SH-SY5Y (cell line): ENCODE results near the gene RGS14.

Source experiments
- GATA2 ChIP-seq: IDR thresholded peaks from 2 replicates; pipeline ENCODE4 v1.6.1; 2011; ENCODE audit warnings: mild to moderate bottlenecking, low read depth, low read length
- GATA3 ChIP-seq: IDR thresholded peaks from 2 replicates; pipeline ENCODE4 v1.6.1; 2011; ENCODE audit warnings: low read depth, mild to moderate bottlenecking, low read length, moderate library complexity

RGS14 gene

DNA sequence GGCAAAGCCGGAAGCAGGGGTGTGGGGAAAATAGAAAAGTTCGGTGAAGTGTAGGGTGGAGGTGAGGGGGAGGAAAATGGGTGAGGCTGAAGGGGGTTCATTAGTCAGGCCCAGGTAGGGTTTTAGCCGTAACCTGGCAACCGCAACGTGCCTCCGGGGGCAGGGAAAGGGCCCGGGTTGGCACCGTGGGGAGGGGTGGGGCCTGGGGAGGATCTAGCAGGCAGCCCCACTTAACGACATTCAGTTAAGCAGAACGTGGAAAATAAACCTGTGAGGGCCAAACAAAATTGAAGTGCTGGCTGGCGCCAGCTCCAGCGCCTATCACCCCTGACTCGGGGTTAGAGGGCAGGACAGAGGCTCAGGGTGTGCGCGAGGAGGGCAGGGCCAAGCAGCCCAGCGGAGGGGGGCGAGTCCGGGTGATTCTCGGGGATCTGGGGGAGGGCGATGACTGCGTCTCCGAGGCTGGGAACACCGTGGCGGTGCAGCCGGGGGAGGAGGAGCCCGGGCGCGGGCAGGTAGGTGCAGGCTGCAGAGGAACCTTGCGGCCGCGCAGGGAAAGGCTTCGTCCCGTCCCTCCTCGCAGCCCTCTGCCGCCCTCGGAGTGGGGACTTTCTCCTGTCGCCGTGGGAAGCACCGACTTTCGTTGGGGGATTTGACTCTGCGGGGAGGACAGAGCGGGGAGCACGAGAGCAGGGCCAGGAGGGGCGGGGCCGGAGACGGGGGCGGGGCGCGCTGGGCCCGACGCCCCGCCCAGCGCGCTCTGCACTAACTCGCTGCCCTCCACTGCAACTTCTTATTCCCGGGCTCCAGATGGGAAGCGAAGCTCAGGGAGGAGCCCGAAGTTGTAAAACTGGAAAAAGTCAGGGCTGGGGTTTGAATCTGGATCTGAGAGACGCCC, 5.1 kb downstream of the RGS14 start:
- TF ChIP-seq GATA3 (no peak), GATA2 (no peak)

DNA sequence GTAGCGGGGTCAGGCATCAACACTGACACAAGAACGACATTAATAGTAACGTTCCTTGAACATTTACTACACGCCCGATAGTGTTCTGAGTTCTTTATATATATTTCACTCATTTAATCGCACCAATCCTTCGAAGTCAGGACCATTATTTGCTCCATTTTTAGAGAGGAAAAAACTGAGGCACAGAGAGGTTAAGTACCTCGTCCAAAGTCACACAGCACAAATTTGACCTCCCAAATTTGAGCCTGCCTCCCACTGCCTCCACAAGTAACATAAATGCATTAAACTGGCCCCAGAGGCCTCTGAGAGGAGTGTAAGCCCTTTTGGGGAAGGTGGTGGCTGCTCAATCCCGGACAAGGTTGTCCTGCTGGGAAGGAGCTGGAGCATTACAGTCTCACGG, 5.8 kb downstream of the RGS14 start:
- TF ChIP-seq GATA3 (no peak), GATA2 (no peak)

DNA sequence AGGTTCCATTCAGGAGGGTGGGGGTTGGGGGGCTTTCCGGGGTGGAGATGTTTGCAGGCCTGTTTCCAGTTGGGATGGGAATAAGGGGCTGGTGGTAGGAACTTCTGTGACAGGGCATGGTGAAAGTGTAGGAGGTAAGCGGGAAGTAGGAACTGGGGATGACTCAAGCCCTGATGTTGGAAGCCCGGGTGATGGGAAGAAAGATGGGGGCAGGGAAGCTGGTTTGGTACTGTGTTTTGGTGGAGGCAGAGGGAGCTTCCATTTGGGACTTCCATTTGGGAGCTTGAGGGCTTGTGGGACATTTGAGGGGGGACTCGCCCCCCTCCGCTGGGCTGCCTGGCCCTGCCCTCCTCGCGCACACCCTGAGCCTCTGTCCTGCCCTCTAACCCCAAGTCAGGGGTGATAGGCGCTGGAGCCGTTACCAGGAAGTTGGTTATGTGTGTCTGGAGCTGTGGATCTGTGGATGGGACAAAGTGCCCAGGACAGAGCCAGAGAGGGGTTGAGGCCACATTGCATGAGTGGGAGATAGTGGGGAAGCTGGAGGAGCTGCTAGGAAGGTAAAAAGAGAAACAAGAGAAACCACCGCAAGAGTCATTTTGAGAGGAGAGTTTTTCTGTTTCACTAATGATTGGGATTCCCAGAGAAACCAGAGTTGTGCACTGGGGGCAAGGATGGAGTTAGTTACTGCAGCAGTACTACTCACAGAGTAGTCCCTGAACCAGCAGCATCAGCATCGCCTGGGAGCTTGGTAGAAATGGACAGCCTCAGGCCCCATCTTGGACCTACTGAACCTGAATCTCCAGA, 6.6 kb downstream of the RGS14 start:
- TF ChIP-seq GATA2: no peak
- TF ChIP-seq GATA3: no peak

DNA sequence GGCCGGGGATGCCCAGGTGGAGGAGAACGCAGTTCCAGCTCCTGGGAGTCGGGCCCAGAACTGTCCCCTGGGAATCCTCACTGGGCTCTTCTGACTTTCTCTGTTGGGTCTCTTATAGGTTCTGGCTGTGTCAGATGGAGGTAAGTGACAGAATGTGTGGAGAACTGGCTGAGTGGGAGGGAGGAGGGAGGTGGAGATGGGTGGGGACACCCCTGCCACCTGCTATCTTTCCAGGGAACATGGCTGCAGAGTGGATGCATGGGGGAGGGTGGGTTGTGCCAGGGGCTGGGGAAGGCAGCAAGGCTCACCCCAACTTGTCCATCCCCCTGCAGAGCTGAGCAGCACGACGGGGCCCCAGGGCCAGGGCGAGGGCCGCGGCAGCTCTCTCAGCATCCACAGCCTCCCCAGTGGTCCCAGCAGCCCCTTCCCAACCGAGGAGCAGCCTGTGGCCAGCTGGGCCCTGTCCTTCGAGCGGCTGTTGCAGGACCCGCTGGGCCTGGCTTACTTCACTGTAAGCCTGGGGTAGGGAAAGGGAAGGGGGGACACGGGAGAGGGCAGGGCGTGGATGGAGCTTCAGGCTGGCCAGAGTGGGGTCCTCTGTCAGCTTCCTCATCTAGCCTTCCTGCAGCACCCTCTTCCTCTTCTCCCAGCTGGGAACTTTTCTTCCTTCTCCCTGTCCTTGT, 8.3 kb downstream of the RGS14 start:
- TF ChIP-seq GATA3: no peak
- TF ChIP-seq GATA2: no peak

DNA sequence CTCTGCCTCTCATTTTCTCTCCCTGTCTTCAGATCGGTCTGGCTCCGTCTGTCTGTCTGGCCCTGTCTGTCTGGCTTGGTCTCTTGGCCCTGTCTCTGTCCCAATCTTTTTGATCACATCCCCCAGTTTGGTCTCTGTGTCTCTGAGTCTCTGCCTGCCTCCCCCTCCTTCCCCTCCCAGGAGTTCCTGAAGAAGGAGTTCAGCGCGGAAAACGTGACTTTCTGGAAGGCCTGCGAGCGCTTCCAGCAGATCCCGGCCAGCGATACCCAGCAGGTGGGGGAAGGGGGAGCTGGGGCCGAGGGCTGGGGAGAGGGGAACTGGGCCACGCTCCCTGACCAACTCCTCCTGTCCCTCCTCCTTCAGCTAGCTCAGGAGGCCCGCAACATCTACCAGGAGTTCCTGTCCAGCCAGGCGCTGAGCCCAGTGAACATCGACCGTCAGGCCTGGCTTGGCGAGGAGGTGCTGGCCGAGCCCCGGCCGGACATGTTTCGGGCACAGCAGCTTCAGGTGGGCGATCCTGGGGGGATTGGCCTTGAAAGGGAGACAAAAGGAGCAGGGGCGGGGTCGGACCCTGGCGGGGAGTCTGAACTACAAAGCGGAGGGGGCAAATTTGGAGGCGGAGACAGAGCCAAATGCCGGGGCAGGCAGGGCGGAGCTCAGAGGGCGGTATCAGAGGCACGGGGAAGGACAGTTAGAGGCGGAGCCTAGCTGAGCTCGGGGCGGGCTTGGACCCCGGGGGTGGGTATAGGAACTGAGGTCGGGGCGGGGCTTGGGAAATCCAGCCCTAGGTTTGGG, 9.0 kb downstream of the RGS14 start:
- TF ChIP-seq GATA3: no peak
- TF ChIP-seq GATA2: peak; percentile 35; the same call in 1 of the 2 replicates

DNA sequence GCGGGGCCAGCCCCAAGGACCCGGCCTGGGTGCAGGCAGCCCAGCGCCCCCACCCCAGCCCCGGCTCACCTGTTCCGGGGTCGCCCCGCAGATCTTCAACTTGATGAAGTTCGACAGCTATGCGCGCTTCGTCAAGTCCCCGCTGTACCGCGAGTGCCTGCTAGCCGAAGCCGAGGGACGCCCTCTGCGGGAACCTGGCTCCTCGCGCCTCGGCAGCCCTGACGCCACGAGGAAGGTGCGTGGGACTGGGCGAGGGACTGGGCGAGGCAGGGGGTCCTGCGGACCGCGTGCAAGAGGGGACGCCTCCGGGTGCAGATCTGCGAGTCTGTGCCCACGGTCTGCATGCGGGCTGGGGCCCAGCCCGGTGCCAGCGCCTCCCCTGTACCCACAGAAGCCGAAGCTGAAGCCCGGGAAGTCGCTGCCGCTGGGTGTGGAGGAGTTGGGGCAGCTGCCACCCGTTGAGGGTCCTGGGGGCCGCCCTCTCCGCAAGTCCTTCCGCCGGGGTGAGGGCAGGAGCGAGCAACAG, 9.7 kb downstream of the RGS14 start:
- no peak for TF ChIP-seq GATA3
- no peak for TF ChIP-seq GATA2

GRCh38 chr5:177367981-177368868, 10.5 kb downstream of the RGS14 start:
- no peak for TF ChIP-seq GATA3
- no peak for TF ChIP-seq GATA2

- no peak for TF ChIP-seq GATA3
Observed at GRCh38 chr5:177368869-177369644, 11.3 kb downstream of the RGS14 start.

GRCh38 chr5:177369645-177370440, 12.1 kb downstream of the RGS14 start:
- no peak for TF ChIP-seq GATA2
- TF ChIP-seq GATA3: no peak

GRCh38 chr5:177370488-177371119, 12.9 kb downstream of the RGS14 start:
- TF ChIP-seq GATA2 (no peak), GATA3 (no peak)
